Suprapubic skin (tissue), 3 donors: Measurements from ENCODE around the gene CDH13.

ENCODE experiments used
- POLR2A ChIP-seq, 2 donors: fragments of 450-650 bp; IDR thresholded peaks; one replicate each; pipeline ENCODE4 v1.6.1; 2017; ENCODE audit warnings: antibody characterized with exemption in 2 of 2, mild to moderate bottlenecking in 2 of 2, moderate library complexity in 2 of 2
- TF ChIP-seq, protein P1 (sequence below), 2 donors: fragments of 200-600 bp in 1 of 2; fragments of 450-650 bp in 1 of 2; sonication (generic) in 1 of 2; IDR thresholded peaks; one replicate each; pipeline ENCODE4 v1.5.1; 2016 to 2019; ENCODE audit warnings: antibody characterized with exemption in 2 of 2, mild to moderate bottlenecking in 1 of 2, moderate library complexity in 1 of 2

DNA sequence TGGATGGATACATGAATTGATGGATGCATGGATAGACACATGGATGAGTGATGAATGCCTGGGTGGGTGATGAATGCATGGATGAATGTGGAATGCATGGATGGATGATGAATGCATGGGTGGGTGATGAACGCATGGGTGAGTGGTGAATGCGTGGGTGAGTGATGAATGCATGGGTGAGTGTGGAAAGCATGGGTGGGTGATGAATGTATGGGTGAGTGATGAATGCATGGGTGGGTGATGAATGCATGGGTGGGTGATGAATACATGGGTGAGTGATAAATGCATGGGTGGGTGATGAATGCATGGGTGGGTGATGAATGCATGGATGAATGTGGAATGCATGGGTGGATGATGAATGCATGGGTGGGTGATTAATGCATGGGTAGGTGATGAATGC, 1097.1 kb downstream of the CDH13 start:
- TF ChIP-seq POLR2A (IDR thresholded peaks at IDR 0.05): no peak
- TF ChIP-seq, protein P1, sequence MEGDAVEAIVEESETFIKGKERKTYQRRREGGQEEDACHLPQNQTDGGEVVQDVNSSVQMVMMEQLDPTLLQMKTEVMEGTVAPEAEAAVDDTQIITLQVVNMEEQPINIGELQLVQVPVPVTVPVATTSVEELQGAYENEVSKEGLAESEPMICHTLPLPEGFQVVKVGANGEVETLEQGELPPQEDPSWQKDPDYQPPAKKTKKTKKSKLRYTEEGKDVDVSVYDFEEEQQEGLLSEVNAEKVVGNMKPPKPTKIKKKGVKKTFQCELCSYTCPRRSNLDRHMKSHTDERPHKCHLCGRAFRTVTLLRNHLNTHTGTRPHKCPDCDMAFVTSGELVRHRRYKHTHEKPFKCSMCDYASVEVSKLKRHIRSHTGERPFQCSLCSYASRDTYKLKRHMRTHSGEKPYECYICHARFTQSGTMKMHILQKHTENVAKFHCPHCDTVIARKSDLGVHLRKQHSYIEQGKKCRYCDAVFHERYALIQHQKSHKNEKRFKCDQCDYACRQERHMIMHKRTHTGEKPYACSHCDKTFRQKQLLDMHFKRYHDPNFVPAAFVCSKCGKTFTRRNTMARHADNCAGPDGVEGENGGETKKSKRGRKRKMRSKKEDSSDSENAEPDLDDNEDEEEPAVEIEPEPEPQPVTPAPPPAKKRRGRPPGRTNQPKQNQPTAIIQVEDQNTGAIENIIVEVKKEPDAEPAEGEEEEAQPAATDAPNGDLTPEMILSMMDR (IDR thresholded peaks at IDR 0.05): no peak
